ENCODE results near the gene ZNF774. TPM values are rescaled to one million over a fixed set of nuclear protein-coding genes. Genes with fewer than 3 reads are reported as not detected.

ZNF774 gene
- polyA plus RNA-seq, 1 donor (not counting 4 experiments of a cell fraction or from before 2014, with no cell fraction given): 2.3 TPM

GRCh38 chr15:90307661-90308060 is 44.4 kb upstream of the ZNF774 start:
- H3K4me3 ChIP-seq (ENCODE audit: control insufficient read depth in 2 of 3, extremely low read depth in 1 of 3, insufficient read depth in 2 of 3, low read depth in 1 of 3, low read length in 3 of 3): no peak overlapping the region
- no peaks in the 10 kb centered on the region for H3K36me3 ChIP-seq (ENCODE audit: control insufficient read depth in 2 of 2, extremely low read depth in 1 of 2, insufficient read depth in 2 of 2, low read length in 2 of 2)
- H3K9me1 ChIP-seq (ENCODE audit: control insufficient read depth, extremely low read depth, insufficient read depth, low read length): no peaks in the 10 kb centered on the region
- no peaks in the 10 kb centered on the region for H3K4me1 ChIP-seq (ENCODE audit: control insufficient read depth, extremely low read depth, insufficient read depth, low read length)
- dilution Hi-C loops (cut with MboI; ENCODE audit: extremely low pct_ligation_motif_present, low sequenced_read_pairs): no loop called here
- FAIRE-seq: no peak
- no peak overlapping the region for H2AFZ ChIP-seq (ENCODE audit: control insufficient read depth, low read length)
- H3K27ac ChIP-seq (ENCODE audit: control insufficient read depth, insufficient read depth, low read length): no peak overlapping the region
- no peak overlapping the region for H3K4me2 ChIP-seq (ENCODE audit: control insufficient read depth, extremely low read depth, insufficient read depth, low read depth, low read length)
- no peaks in the 10 kb centered on the region for H3K27me3 ChIP-seq (ENCODE audit: control insufficient read depth, extremely low read depth, insufficient read depth, low read length)
- H4K20me1 ChIP-seq (ENCODE audit: control insufficient read depth, extremely low read depth, insufficient read depth, low read length): no peaks in the 10 kb centered on the region
- H3K9me3 ChIP-seq (ENCODE audit: control insufficient read depth, low read depth, low read length): no peaks in the 10 kb centered on the region
- no peak for DNase-seq (ENCODE audit: low read depth, low spot score)
- H3K79me2 ChIP-seq (ENCODE audit: control insufficient read depth, insufficient read depth, low read length): no peaks in the 10 kb centered on the region
- TF ChIP-seq EZH2 (IDR thresholded peaks at IDR 0.05; ENCODE audit: low read length) (no peak), CTCF (optimal IDR thresholded peaks at IDR 0.05 in 1 of 3, IDR thresholded peaks at IDR 0.05 in 1 of 3, conservative IDR thresholded peaks at IDR 0.05 in 1 of 3; ENCODE audit: extremely low read depth in 1 of 3, insufficient read depth in 2 of 3, low read length in 3 of 3) (no peak)
- no peak overlapping the region for H3K9ac ChIP-seq (ENCODE audit: control insufficient read depth, extremely low read depth, insufficient read depth, low read length)

- no peak overlapping the region for H3K27ac ChIP-seq (ENCODE audit: control insufficient read depth, insufficient read depth, low read length)
- dilution Hi-C loops (cut with MboI; ENCODE audit: extremely low pct_ligation_motif_present, low sequenced_read_pairs): no loop called here
- no peaks in the 10 kb centered on the region for H3K36me3 ChIP-seq (ENCODE audit: control insufficient read depth in 2 of 2, extremely low read depth in 1 of 2, insufficient read depth in 2 of 2, low read length in 2 of 2)
- no peaks in the 10 kb centered on the region for H3K4me1 ChIP-seq (ENCODE audit: control insufficient read depth, extremely low read depth, insufficient read depth, low read length)
- no peaks in the 10 kb centered on the region for H3K27me3 ChIP-seq (ENCODE audit: control insufficient read depth, extremely low read depth, insufficient read depth, low read length)
- H4K20me1 ChIP-seq (ENCODE audit: control insufficient read depth, extremely low read depth, insufficient read depth, low read length): no peaks in the 10 kb centered on the region
- DNase-seq (ENCODE audit: low read depth, low spot score) (no peak), FAIRE-seq (no peak)
- no peak overlapping the region for H3K4me2 ChIP-seq (ENCODE audit: control insufficient read depth, extremely low read depth, insufficient read depth, low read depth, low read length)
- no peaks in the 10 kb centered on the region for H3K9me1 ChIP-seq (ENCODE audit: control insufficient read depth, extremely low read depth, insufficient read depth, low read length)
- TF ChIP-seq CTCF (optimal IDR thresholded peaks at IDR 0.05 in 1 of 3, IDR thresholded peaks at IDR 0.05 in 1 of 3, conservative IDR thresholded peaks at IDR 0.05 in 1 of 3; ENCODE audit: extremely low read depth in 1 of 3, insufficient read depth in 2 of 3, low read length in 3 of 3) (no peak), EZH2 (IDR thresholded peaks at IDR 0.05; ENCODE audit: low read length) (no peak)
- no peaks in the 10 kb centered on the region for H3K9me3 ChIP-seq (ENCODE audit: control insufficient read depth, low read depth, low read length)
- no peak overlapping the region for H2AFZ ChIP-seq (ENCODE audit: control insufficient read depth, low read length)
- H3K79me2 ChIP-seq (ENCODE audit: control insufficient read depth, insufficient read depth, low read length): no peaks in the 10 kb centered on the region
- no peak overlapping the region for H3K9ac ChIP-seq (ENCODE audit: control insufficient read depth, extremely low read depth, insufficient read depth, low read length)
- H3K4me3 ChIP-seq (ENCODE audit: control insufficient read depth in 2 of 3, extremely low read depth in 1 of 3, insufficient read depth in 2 of 3, low read depth in 1 of 3, low read length in 3 of 3): no peak overlapping the region
These were observed 43.1 kb upstream of the ZNF774 start for GRCh38 chr15:90309020-90309419.
